ENCODE data around the gene ARPP21.

The ARPP21 gene

GRCh38 chr3:35677797-35678196 is 38.5 kb downstream of the ARPP21 start:
- no peak for TF ChIP-seq FOXA1 (IDR thresholded peaks at IDR 0.05)
- no peak for TF ChIP-seq CTBP1 (IDR thresholded peaks at IDR 0.05; ENCODE audit: borderline replicate concordance)
- no peak for TF ChIP-seq FOXM1 (IDR thresholded peaks at IDR 0.05; ENCODE audit: borderline replicate concordance)
- no peak for TF ChIP-seq HDGF (IDR thresholded peaks at IDR 0.05; ENCODE audit: borderline replicate concordance)
- no peak for TF ChIP-seq ZNF384 (IDR thresholded peaks at IDR 0.05)
- no peak for TF ChIP-seq NFRKB (IDR thresholded peaks at IDR 0.05)
- no peak for TF ChIP-seq FOXK2 (IDR thresholded peaks at IDR 0.05)
- TF ChIP-seq, protein P1, sequence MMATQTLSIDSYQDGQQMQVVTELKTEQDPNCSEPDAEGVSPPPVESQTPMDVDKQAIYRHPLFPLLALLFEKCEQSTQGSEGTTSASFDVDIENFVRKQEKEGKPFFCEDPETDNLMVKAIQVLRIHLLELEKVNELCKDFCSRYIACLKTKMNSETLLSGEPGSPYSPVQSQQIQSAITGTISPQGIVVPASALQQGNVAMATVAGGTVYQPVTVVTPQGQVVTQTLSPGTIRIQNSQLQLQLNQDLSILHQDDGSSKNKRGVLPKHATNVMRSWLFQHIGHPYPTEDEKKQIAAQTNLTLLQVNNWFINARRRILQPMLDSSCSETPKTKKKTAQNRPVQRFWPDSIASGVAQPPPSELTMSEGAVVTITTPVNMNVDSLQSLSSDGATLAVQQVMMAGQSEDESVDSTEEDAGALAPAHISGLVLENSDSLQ (IDR thresholded peaks at IDR 0.05), result no peak
- TF ChIP-seq L3MBTL2 (conservative IDR thresholded peaks at IDR 0.05), result no peak
- TF ChIP-seq LEF1 (IDR thresholded peaks at IDR 0.05; ENCODE audit: borderline replicate concordance), result no peak
- TF ChIP-seq SP1 (IDR thresholded peaks at IDR 0.05), result no peak
- no peak for TF ChIP-seq TARDBP (IDR thresholded peaks at IDR 0.05)
- TF ChIP-seq ELF4 (IDR thresholded peaks at IDR 0.05), result no peak
- TF ChIP-seq ARNT (IDR thresholded peaks at IDR 0.05), result no peak
- TF ChIP-seq SUZ12 (IDR thresholded peaks at IDR 0.05), result no peak
- TF ChIP-seq BHLHE40 (IDR thresholded peaks at IDR 0.05; ENCODE audit: borderline replicate concordance), result no peak
- no peak for DNase-seq (ENCODE audit: extremely low spot score)
- CTCF ChIA-PET, result no interaction called here
- POLR2A ChIA-PET, result no interaction called here

- CTCF ChIA-PET, result interaction anchor here (0.7 kb wide), 1 partner anchor 672 kb away, joined by 3 read pairs; no protein-coding TSS in a partner anchor
- TF ChIP-seq ZNF384 (IDR thresholded peaks at IDR 0.05) (no peak), ARNT (IDR thresholded peaks at IDR 0.05) (no peak), HDGF (IDR thresholded peaks at IDR 0.05; ENCODE audit: borderline replicate concordance) (no peak), LEF1 (IDR thresholded peaks at IDR 0.05; ENCODE audit: borderline replicate concordance) (no peak), BHLHE40 (IDR thresholded peaks at IDR 0.05; ENCODE audit: borderline replicate concordance) (no peak), SP1 (IDR thresholded peaks at IDR 0.05) (no peak), FOXM1 (IDR thresholded peaks at IDR 0.05; ENCODE audit: borderline replicate concordance) (no peak), L3MBTL2 (conservative IDR thresholded peaks at IDR 0.05) (no peak), NFRKB (IDR thresholded peaks at IDR 0.05) (no peak), FOXK2 (IDR thresholded peaks at IDR 0.05) (no peak)
- TF ChIP-seq, protein P1 (IDR thresholded peaks at IDR 0.05), result no peak
- no peak for DNase-seq (ENCODE audit: extremely low spot score)
- POLR2A ChIA-PET, result no interaction called here
Measured at GRCh38 chr3:35678643-35679161, 39.4 kb downstream of the ARPP21 start.

- DNase-seq (ENCODE audit: extremely low spot score), result no peak
- ChIA-PET POLR2A (no interaction called here), CTCF (interaction anchor here (0.7 kb wide), 1 partner anchor 671 kb away, joined by 3 read pairs; no protein-coding TSS in a partner anchor)
- no peak for TF ChIP-seq SUZ12 (IDR thresholded peaks at IDR 0.05)
- TF ChIP-seq SP1 (IDR thresholded peaks at IDR 0.05), result no peak
- TF ChIP-seq ZNF384 (IDR thresholded peaks at IDR 0.05), result no peak
- no peak for TF ChIP-seq TARDBP (IDR thresholded peaks at IDR 0.05)
- no peak for TF ChIP-seq FOXK2 (IDR thresholded peaks at IDR 0.05)
- TF ChIP-seq HDGF (IDR thresholded peaks at IDR 0.05; ENCODE audit: borderline replicate concordance), result no peak
- TF ChIP-seq BHLHE40 (IDR thresholded peaks at IDR 0.05; ENCODE audit: borderline replicate concordance), result no peak
- TF ChIP-seq NFRKB (IDR thresholded peaks at IDR 0.05), result no peak
- TF ChIP-seq L3MBTL2 (conservative IDR thresholded peaks at IDR 0.05), result no peak
Measured at GRCh38 chr3:35679409-35680080, 40.2 kb downstream of the ARPP21 start.

DNA sequence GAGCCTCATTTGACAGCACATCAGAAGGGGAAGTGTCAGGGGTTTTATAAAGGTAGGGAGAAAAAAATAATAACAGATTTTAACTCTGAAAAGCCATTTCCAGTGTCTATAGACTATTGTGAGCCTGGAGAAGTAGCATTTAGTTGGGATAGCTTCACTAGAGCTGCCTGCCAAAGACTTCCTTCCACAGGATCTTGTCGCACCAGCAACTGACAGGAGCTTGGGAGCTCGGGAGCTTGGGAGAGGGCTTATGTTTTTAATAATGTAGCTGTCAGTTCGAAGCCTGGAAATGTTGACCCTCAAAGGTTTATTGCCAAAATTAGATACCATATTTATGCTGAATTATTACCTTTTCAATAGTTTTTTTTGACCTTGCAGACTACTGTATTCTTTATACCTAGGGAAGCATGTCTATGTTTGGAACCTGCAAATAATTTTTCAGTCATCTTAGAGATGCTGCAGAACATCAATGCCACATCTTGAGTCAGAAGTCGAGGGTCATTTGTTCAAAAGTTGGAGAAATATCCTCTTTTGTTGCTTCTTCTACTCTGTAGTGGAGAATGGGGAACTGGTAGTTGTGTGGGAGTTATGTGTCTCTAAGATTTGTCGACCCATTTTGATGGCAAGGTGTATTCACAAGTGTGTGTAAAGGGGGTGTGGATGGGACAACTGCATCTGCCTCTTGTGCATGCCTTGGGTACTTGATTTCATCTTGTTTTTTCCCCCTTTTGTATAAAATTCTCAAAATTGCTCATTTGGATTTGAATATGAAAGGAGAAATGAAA is 41.7 kb downstream of the ARPP21 start:
- TF ChIP-seq HDGF (IDR thresholded peaks at IDR 0.05; ENCODE audit: borderline replicate concordance) (no peak), LEF1 (IDR thresholded peaks at IDR 0.05; ENCODE audit: borderline replicate concordance) (no peak), TARDBP (IDR thresholded peaks at IDR 0.05) (no peak), ELF4 (IDR thresholded peaks at IDR 0.05) (no peak), SP1 (IDR thresholded peaks at IDR 0.05) (no peak), FOXM1 (IDR thresholded peaks at IDR 0.05; ENCODE audit: borderline replicate concordance) (no peak), FOXA1 (IDR thresholded peaks at IDR 0.05) (no peak), SUZ12 (IDR thresholded peaks at IDR 0.05) (no peak), L3MBTL2 (conservative IDR thresholded peaks at IDR 0.05) (no peak), BHLHE40 (IDR thresholded peaks at IDR 0.05; ENCODE audit: borderline replicate concordance) (no peak), FOXK2 (IDR thresholded peaks at IDR 0.05) (no peak), ZNF384 (IDR thresholded peaks at IDR 0.05) (no peak), NFRKB (IDR thresholded peaks at IDR 0.05) (no peak)
- TF ChIP-seq, protein P1 (IDR thresholded peaks at IDR 0.05), result no peak
- CTCF ChIA-PET, result no interaction called here
- no peak for DNase-seq (ENCODE audit: extremely low spot score)
- POLR2A ChIA-PET, result no interaction called here

GRCh38 chr3:35685153-35685552 is 45.8 kb downstream of the ARPP21 start:
- ChIA-PET CTCF (no interaction called here), POLR2A (no interaction called here)
- TF ChIP-seq FOXK2 (IDR thresholded peaks at IDR 0.05) (no peak), CTBP1 (IDR thresholded peaks at IDR 0.05; ENCODE audit: borderline replicate concordance) (no peak), ZNF384 (IDR thresholded peaks at IDR 0.05) (no peak), FOXA1 (IDR thresholded peaks at IDR 0.05) (no peak), BHLHE40 (IDR thresholded peaks at IDR 0.05; ENCODE audit: borderline replicate concordance) (no peak), SP1 (IDR thresholded peaks at IDR 0.05) (no peak), NFRKB (IDR thresholded peaks at IDR 0.05) (no peak), LEF1 (IDR thresholded peaks at IDR 0.05; ENCODE audit: borderline replicate concordance) (no peak), SUZ12 (IDR thresholded peaks at IDR 0.05) (no peak), HDGF (IDR thresholded peaks at IDR 0.05; ENCODE audit: borderline replicate concordance) (no peak), ARNT (IDR thresholded peaks at IDR 0.05) (no peak), L3MBTL2 (conservative IDR thresholded peaks at IDR 0.05) (no peak), TARDBP (IDR thresholded peaks at IDR 0.05) (no peak), FOXM1 (IDR thresholded peaks at IDR 0.05; ENCODE audit: borderline replicate concordance) (no peak), ELF4 (IDR thresholded peaks at IDR 0.05) (no peak)
- TF ChIP-seq, protein P1 (IDR thresholded peaks at IDR 0.05), result no peak
- DNase-seq (ENCODE audit: extremely low spot score), result no peak
